ENCODE data around the gene PXMP2. TPM values are rescaled to one million over a fixed set of nuclear protein-coding genes. Genes with fewer than 3 reads are reported as not detected.

The PXMP2 gene
- total RNA-seq, 5 donors from 2014 or later (not counting 1 experiment from before 2014, with no cell fraction given), result 3.1 to 8.9 (median 6.5) TPM

- Mint-ChIP-seq H3K27me3 (no peaks in the 10 kb centered on the region), H3K4me1 (peaks cover 0 to 8% (median 4%) of the 10 kb centered on the region in 3 donors), H3K27ac (no peak overlapping the region), H3K36me3 (peaks cover 62% of the 10 kb centered on the region), H3K9me3 (no peaks in the 10 kb centered on the region), H3K4me3 (no peak overlapping the region)
- no peak for DNase-seq
- no peaks in the 10 kb centered on the region for H3K9me3 ChIP-seq
- ChIA-PET POLR2A (no interaction called here), CTCF (interaction anchor here in 1 of 2 donors (0.6 kb wide), 1 partner anchor 24 kb away, joined by 3 read pairs; no protein-coding TSS in a partner anchor)
- no peak for ATAC-seq (replicated peaks in 1 of 4)
- H3K4me1 ChIP-seq (ENCODE audit: control insufficient read depth in 1 of 2, extremely low read depth in 1 of 2, insufficient read depth in 2 of 2, low read length in 2 of 2), result peaks cover 0 to 8% of the 10 kb centered on the region in 2 experiments
- no peak overlapping the region for H3K27ac ChIP-seq (ENCODE audit: low read length)
- H3K27me3 ChIP-seq (replicated peaks in 1 of 2; ENCODE audit: control insufficient read depth in 2 of 2, extremely low read depth in 1 of 2, insufficient read depth in 2 of 2, low read length in 1 of 2), result no peaks in the 10 kb centered on the region
- peaks cover 13 to 61% of the 10 kb centered on the region in 2 donors for H3K36me3 ChIP-seq (ENCODE audit: control insufficient read depth in 2 of 2, extremely low read depth in 1 of 2, insufficient read depth in 1 of 2, low read length in 1 of 2)
- H3K4me3 ChIP-seq (ENCODE audit: control insufficient read depth in 1 of 2, extremely low read depth in 1 of 2, low read length in 1 of 2), result no peak overlapping the region
- 95% methylated on average over 10 of the region's 14 CpGs for WGBS (ENCODE audit: insufficient coverage)
Measured at GRCh38 chr12:132675757-132676432, 11.5 kb upstream of the PXMP2 start.

GRCh38 chr12:132677492-132677891 lies 9.9 kb upstream of the PXMP2 start:
- DNase-seq (no peak), ATAC-seq (replicated peaks in 1 of 4) (no peak)
- no peaks in the 10 kb centered on the region for H3K27me3 Mint-ChIP-seq
- CTCF ChIA-PET, result no interaction called here
- H3K4me1 ChIP-seq (ENCODE audit: control insufficient read depth in 1 of 2, extremely low read depth in 1 of 2, insufficient read depth in 2 of 2, low read length in 2 of 2), result peaks cover 0 to 1% of the 10 kb centered on the region in 2 experiments
- POLR2A ChIA-PET, result no interaction called here
- peaks cover 13 to 53% of the 10 kb centered on the region in 2 donors for H3K36me3 ChIP-seq (ENCODE audit: control insufficient read depth in 2 of 2, extremely low read depth in 1 of 2, insufficient read depth in 1 of 2, low read length in 1 of 2)
- H3K9me3 Mint-ChIP-seq, result no peaks in the 10 kb centered on the region
- no peak overlapping the region for H3K27ac ChIP-seq (ENCODE audit: low read length)
- H3K4me1 Mint-ChIP-seq, result peaks cover 0 to 3% (median 0%) of the 10 kb centered on the region in 3 donors
- 90% methylated on average over 8 of the region's 9 CpGs for WGBS (ENCODE audit: insufficient coverage)
- no peak overlapping the region for H3K4me3 Mint-ChIP-seq
- H3K4me3 ChIP-seq (ENCODE audit: control insufficient read depth in 1 of 2, extremely low read depth in 1 of 2, low read length in 1 of 2), result no peak overlapping the region
- peaks cover 57% of the 10 kb centered on the region for H3K36me3 Mint-ChIP-seq
- no peaks in the 10 kb centered on the region for H3K9me3 ChIP-seq
- no peaks in the 10 kb centered on the region for H3K27me3 ChIP-seq (replicated peaks in 1 of 2; ENCODE audit: control insufficient read depth in 2 of 2, extremely low read depth in 1 of 2, insufficient read depth in 2 of 2, low read length in 1 of 2)
- no peak overlapping the region for H3K27ac Mint-ChIP-seq

- H3K9me3 ChIP-seq, result no peaks in the 10 kb centered on the region
- no peak for ATAC-seq (replicated peaks in 1 of 4)
- 92% methylated on average over 2 of the region's 5 CpGs for WGBS (ENCODE audit: insufficient coverage)
- no peaks in the 10 kb centered on the region for H3K9me3 Mint-ChIP-seq
- peak overlapping the region in 1 of 2 donors; percentile 22 for H3K27ac Mint-ChIP-seq
- peaks cover 6% of the 10 kb centered on the region for H3K36me3 Mint-ChIP-seq
- peaks cover 0 to 35% (median 22%) of the 10 kb centered on the region in 3 donors for H3K4me1 Mint-ChIP-seq
- peaks cover 0 to 2% of the 10 kb centered on the region in 2 experiments for H3K27me3 ChIP-seq (replicated peaks in 1 of 2; ENCODE audit: control insufficient read depth in 2 of 2, extremely low read depth in 1 of 2, insufficient read depth in 2 of 2, low read length in 1 of 2)
- H3K4me1 ChIP-seq (ENCODE audit: control insufficient read depth in 1 of 2, extremely low read depth in 1 of 2, insufficient read depth in 2 of 2, low read length in 2 of 2), result peaks cover 0 to 20% of the 10 kb centered on the region in 2 experiments
- no peak overlapping the region for H3K27ac ChIP-seq (ENCODE audit: low read length)
- POLR2A ChIA-PET, result no interaction called here
- H3K27me3 Mint-ChIP-seq, result no peaks in the 10 kb centered on the region
- CTCF ChIA-PET, result no interaction called here
- H3K4me3 Mint-ChIP-seq, result peak overlapping the region; percentile 65 to 78 (median 73)
- no peaks in the 10 kb centered on the region for H3K36me3 ChIP-seq (ENCODE audit: control insufficient read depth in 2 of 2, extremely low read depth in 1 of 2, insufficient read depth in 1 of 2, low read length in 1 of 2)
- no peak overlapping the region for H3K4me3 ChIP-seq (ENCODE audit: control insufficient read depth in 1 of 2, extremely low read depth in 1 of 2, low read length in 1 of 2)
- DNase-seq, result no peak
Measured at GRCh38 chr12:132685400-132685799, 2.0 kb upstream of the PXMP2 start.

GRCh38 chr12:132686825-132687210 lies 569 bp upstream of the PXMP2 start:
- ChIA-PET POLR2A (no interaction called here), CTCF (interaction anchor here in 1 of 2 donors (0.6 kb wide), 1 partner anchor 500 kb away, joined by 4 read pairs; no protein-coding TSS in a partner anchor)
- Histone ChIP-seq H3K4me3 (ENCODE audit: control insufficient read depth in 1 of 2, extremely low read depth in 1 of 2, low read length in 1 of 2) (peak overlapping the region; percentile 39 to 51), H3K9me3 (no peaks in the 10 kb centered on the region), H3K27me3 (replicated peaks in 1 of 2; ENCODE audit: control insufficient read depth in 2 of 2, extremely low read depth in 1 of 2, insufficient read depth in 2 of 2, low read length in 1 of 2) (peaks cover 0 to 2% of the 10 kb centered on the region in 2 experiments), H3K27ac (ENCODE audit: low read length) (no peak overlapping the region), H3K4me1 (ENCODE audit: control insufficient read depth in 1 of 2, extremely low read depth in 1 of 2, insufficient read depth in 2 of 2, low read length in 2 of 2) (peaks cover 0 to 20% of the 10 kb centered on the region in 2 experiments), H3K36me3 (ENCODE audit: control insufficient read depth in 2 of 2, extremely low read depth in 1 of 2, insufficient read depth in 1 of 2, low read length in 1 of 2) (no peaks in the 10 kb centered on the region)
- H3K4me1 Mint-ChIP-seq, result peaks cover 0 to 32% (median 22%) of the 10 kb centered on the region in 3 donors
- H3K36me3 Mint-ChIP-seq, result no peaks in the 10 kb centered on the region
- H3K4me3 Mint-ChIP-seq, result peak overlapping the region; percentile 73 to 83 (median 78)
- DNase-seq, result peak in 1 of 35 experiments; percentile 12
- no peaks in the 10 kb centered on the region for H3K27me3 Mint-ChIP-seq
- ATAC-seq (replicated peaks in 1 of 4), result peak; percentile 51 to 56 (median 53)
- H3K9me3 Mint-ChIP-seq, result no peaks in the 10 kb centered on the region
- 0% methylated on average over 53 of the region's 55 CpGs for WGBS (ENCODE audit: insufficient coverage)
- no peak overlapping the region for H3K27ac Mint-ChIP-seq

- DNase-seq (no peak), ATAC-seq (replicated peaks in 1 of 4) (no peak)
- no peaks in the 10 kb centered on the region for H3K27me3 Mint-ChIP-seq
- WGBS (ENCODE audit: insufficient coverage), result over 99% methylated on average over 18 of the region's 18 CpGs
- Histone ChIP-seq H3K9me3 (no peaks in the 10 kb centered on the region), H3K36me3 (ENCODE audit: control insufficient read depth in 2 of 2, extremely low read depth in 1 of 2, insufficient read depth in 1 of 2, low read length in 1 of 2) (no peaks in the 10 kb centered on the region), H3K27me3 (replicated peaks in 1 of 2; ENCODE audit: control insufficient read depth in 2 of 2, extremely low read depth in 1 of 2, insufficient read depth in 2 of 2, low read length in 1 of 2) (peaks cover 0 to 2% of the 10 kb centered on the region in 2 experiments), H3K27ac (ENCODE audit: low read length) (no peak overlapping the region), H3K4me1 (ENCODE audit: control insufficient read depth in 1 of 2, extremely low read depth in 1 of 2, insufficient read depth in 2 of 2, low read length in 2 of 2) (peaks cover 0 to 20% of the 10 kb centered on the region in 2 experiments), H3K4me3 (ENCODE audit: control insufficient read depth in 1 of 2, extremely low read depth in 1 of 2, low read length in 1 of 2) (no peak overlapping the region)
- peak overlapping the region; percentile 48 to 75 (median 56) for H3K4me3 Mint-ChIP-seq
- H3K27ac Mint-ChIP-seq, result no peak overlapping the region
- H3K4me1 Mint-ChIP-seq, result peaks cover 0 to 24% (median 17%) of the 10 kb centered on the region in 3 donors
- no peaks in the 10 kb centered on the region for H3K9me3 Mint-ChIP-seq
- ChIA-PET CTCF (no interaction called here), POLR2A (no interaction called here)
- H3K36me3 Mint-ChIP-seq, result no peaks in the 10 kb centered on the region
Measured at GRCh38 chr12:132689227-132689626, 1.8 kb downstream of the PXMP2 start.

- no peaks in the 10 kb centered on the region for H3K27me3 Mint-ChIP-seq
Measured at GRCh38 chr12:132690112-132690511, 2.7 kb downstream of the PXMP2 start.

More at GRCh38 chr12:132690112-132690511, 2.7 kb downstream of the PXMP2 start:
- peaks cover 0 to 2% of the 10 kb centered on the region in 2 experiments for H3K27me3 ChIP-seq (replicated peaks in 1 of 2; ENCODE audit: control insufficient read depth in 2 of 2, extremely low read depth in 1 of 2, insufficient read depth in 2 of 2, low read length in 1 of 2)
- Mint-ChIP-seq H3K4me3 (peak overlapping the region in 2 of 3 donors; percentile 48 to 75), H3K9me3 (no peaks in the 10 kb centered on the region), H3K27ac (no peak overlapping the region), H3K36me3 (no peaks in the 10 kb centered on the region), H3K4me1 (peaks cover 0 to 23% (median 15%) of the 10 kb centered on the region in 3 donors)
- DNase-seq (no peak), ATAC-seq (replicated peaks in 1 of 4) (no peak)
- POLR2A ChIA-PET, result no interaction called here
- no peak overlapping the region for H3K4me3 ChIP-seq (ENCODE audit: control insufficient read depth in 1 of 2, extremely low read depth in 1 of 2, low read length in 1 of 2)
- CTCF ChIA-PET, result no interaction called here
- H3K9me3 ChIP-seq, result no peaks in the 10 kb centered on the region
- WGBS (ENCODE audit: insufficient coverage), result 96% methylated on average over 5 of the region's 9 CpGs
- H3K27ac ChIP-seq (ENCODE audit: low read length), result no peak overlapping the region
- no peaks in the 10 kb centered on the region for H3K36me3 ChIP-seq (ENCODE audit: control insufficient read depth in 2 of 2, extremely low read depth in 1 of 2, insufficient read depth in 1 of 2, low read length in 1 of 2)
- peaks cover 0 to 20% of the 10 kb centered on the region in 2 experiments for H3K4me1 ChIP-seq (ENCODE audit: control insufficient read depth in 1 of 2, extremely low read depth in 1 of 2, insufficient read depth in 2 of 2, low read length in 2 of 2)

Data from T-cell (primary cell).